NB4 (cell line): ENCODE data around the gene NXPH2.
A peak's percentile ranks its signal among the peaks of the same experiment; 100 is the strongest.

Source experiments
- DNase-seq: peaks from one replicate; pipeline ENCODE4 v3.0.0; 2010; ENCODE audit warnings: low read depth
- H3K4me3 ChIP-seq: one replicate; pipeline ENCODE4 v1.5.1; 2011; ENCODE audit warnings: mild to moderate bottlenecking, low read depth, low read length, moderate library complexity
- MAX ChIP-seq: IDR thresholded peaks from 2 replicates; pipeline ENCODE4 v1.6.1; 2011; ENCODE audit warnings: low read depth, low read length
- MYC ChIP-seq: IDR thresholded peaks from 2 replicates; pipeline ENCODE4 v1.6.1; 2011; ENCODE audit warnings: low read depth, low read length
- POLR2A ChIP-seq: IDR thresholded peaks from 2 replicates; pipeline ENCODE4 v1.6.1; 2011; ENCODE audit warnings: mild to moderate bottlenecking; ENCODE audit not compliant: insufficient read length; ENCODE audit errors: extremely low read depth
- TF ChIP-seq, protein P1 (sequence below): IDR thresholded peaks from one replicate; pipeline ENCODE4 v1.5.1; 2012; ENCODE audit warnings: low read depth, low read length

The NXPH2 gene

DNA sequence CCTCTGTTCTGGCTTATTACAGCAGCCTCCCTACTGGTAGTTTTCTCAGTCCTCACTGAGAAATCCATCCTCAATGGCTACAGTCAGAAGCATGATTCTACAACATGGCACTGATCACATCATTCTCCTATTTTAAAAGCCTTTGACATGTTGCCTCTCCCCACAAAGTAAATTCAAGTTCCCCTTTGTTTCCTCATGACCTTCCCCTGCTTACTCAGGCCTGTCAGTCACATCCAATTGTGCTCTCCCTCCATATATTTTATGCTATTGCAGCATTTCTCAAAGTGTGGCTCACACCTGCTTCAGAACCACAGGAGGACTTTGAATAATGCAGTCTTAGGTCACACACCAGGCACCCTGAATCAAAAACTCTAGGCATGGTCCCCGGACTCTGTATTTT is 154.0 kb downstream of the NXPH2 start:
- H3K4me3 ChIP-seq, result no peak overlapping the region
- DNase-seq, result no peak
- TF ChIP-seq, protein P1, sequence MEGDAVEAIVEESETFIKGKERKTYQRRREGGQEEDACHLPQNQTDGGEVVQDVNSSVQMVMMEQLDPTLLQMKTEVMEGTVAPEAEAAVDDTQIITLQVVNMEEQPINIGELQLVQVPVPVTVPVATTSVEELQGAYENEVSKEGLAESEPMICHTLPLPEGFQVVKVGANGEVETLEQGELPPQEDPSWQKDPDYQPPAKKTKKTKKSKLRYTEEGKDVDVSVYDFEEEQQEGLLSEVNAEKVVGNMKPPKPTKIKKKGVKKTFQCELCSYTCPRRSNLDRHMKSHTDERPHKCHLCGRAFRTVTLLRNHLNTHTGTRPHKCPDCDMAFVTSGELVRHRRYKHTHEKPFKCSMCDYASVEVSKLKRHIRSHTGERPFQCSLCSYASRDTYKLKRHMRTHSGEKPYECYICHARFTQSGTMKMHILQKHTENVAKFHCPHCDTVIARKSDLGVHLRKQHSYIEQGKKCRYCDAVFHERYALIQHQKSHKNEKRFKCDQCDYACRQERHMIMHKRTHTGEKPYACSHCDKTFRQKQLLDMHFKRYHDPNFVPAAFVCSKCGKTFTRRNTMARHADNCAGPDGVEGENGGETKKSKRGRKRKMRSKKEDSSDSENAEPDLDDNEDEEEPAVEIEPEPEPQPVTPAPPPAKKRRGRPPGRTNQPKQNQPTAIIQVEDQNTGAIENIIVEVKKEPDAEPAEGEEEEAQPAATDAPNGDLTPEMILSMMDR, result no peak
- no peak for TF ChIP-seq MYC
- no peak for TF ChIP-seq MAX
- no peak for TF ChIP-seq POLR2A

- DNase-seq, result peak; percentile 7
- TF ChIP-seq, protein P1, result no peak
- TF ChIP-seq MAX, result no peak
- TF ChIP-seq MYC, result no peak
- no peak for TF ChIP-seq POLR2A
Observed at GRCh38 chr2:138622613-138623012, 157.6 kb downstream of the NXPH2 start.

GRCh38 chr2:138621139-138621538 is 159.1 kb downstream of the NXPH2 start:
- DNase-seq, result no peak
- no peak overlapping the region for H3K4me3 ChIP-seq
- TF ChIP-seq MAX, result no peak

More at GRCh38 chr2:138622613-138623012, 157.6 kb downstream of the NXPH2 start:
- no peak overlapping the region for H3K4me3 ChIP-seq

GRCh38 chr2:138620431-138620830 is 159.8 kb downstream of the NXPH2 start:
- TF ChIP-seq, protein P1, result no peak
- no peak for TF ChIP-seq POLR2A
- no peak for TF ChIP-seq MYC
- TF ChIP-seq MAX, result no peak
- no peak overlapping the region for H3K4me3 ChIP-seq
- no peak for DNase-seq
